ENCODE data around the gene TMEM253.

GRCh38 chr14:21123429-21123828, 22.6 kb downstream of the TMEM253 start:
- TF ChIP-seq REST (IDR thresholded peaks at IDR 0.05; ENCODE audit: low read depth, low read length) (no peak), JUND (IDR thresholded peaks at IDR 0.05) (no peak), POLR2AphosphoS5 (IDR thresholded peaks at IDR 0.05; ENCODE audit: low read depth, low read length) (no peak), CTCF (IDR thresholded peaks at IDR 0.05) (no peak), GABPA (IDR thresholded peaks at IDR 0.05; ENCODE audit: low read depth) (no peak), EZH2phosphoT487 (IDR thresholded peaks at IDR 0.05; ENCODE audit: borderline replicate concordance, low read depth) (no peak), YY1 (IDR thresholded peaks at IDR 0.05; ENCODE audit: low read depth) (no peak), TEAD4 (IDR thresholded peaks at IDR 0.05; ENCODE audit: borderline replicate concordance, insufficient read depth) (no peak), MEF2A (IDR thresholded peaks at IDR 0.05; ENCODE audit: borderline replicate concordance, low read depth) (no peak), RXRA (IDR thresholded peaks at IDR 0.05; ENCODE audit: borderline replicate concordance, low read depth) (no peak), RCOR1 (IDR thresholded peaks at IDR 0.05; ENCODE audit: low read length) (no peak), MAX (IDR thresholded peaks at IDR 0.05; ENCODE audit: low read depth) (no peak), EP300 (IDR thresholded peaks at IDR 0.05; ENCODE audit: borderline replicate concordance in 1 of 2, low read depth in 1 of 2, low read length in 1 of 2) (no peak), GATA2 (CRISPR knock-in tag; IDR thresholded peaks at IDR 0.05) (no peak)
